ENCODE measurements around the gene ACBD6.

ACBD6 gene

DNA sequence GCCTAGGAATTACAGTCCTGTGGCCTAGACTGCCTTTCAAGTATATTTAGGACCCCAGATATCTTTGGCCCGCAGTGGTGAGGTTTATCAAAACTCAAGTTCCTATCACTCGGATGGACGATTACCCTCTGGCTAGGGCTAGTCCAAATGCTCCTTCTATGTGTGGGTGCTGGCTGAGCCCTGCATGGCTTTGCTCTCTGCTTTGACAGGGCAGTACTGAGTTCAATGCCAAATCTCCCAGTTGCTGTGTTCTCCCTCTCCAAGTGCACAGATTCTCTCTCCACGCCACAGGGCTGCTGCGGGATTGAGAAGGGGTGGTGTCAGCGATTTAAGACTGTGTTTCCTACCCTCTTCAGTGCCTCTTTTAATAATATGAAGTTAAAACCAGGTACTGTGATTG lies 175.3 kb downstream of the ACBD6 start:
- in situ Hi-C loops (cut with MboI; ENCODE audit: low sequenced_read_pairs) = no loop called here

DNA sequence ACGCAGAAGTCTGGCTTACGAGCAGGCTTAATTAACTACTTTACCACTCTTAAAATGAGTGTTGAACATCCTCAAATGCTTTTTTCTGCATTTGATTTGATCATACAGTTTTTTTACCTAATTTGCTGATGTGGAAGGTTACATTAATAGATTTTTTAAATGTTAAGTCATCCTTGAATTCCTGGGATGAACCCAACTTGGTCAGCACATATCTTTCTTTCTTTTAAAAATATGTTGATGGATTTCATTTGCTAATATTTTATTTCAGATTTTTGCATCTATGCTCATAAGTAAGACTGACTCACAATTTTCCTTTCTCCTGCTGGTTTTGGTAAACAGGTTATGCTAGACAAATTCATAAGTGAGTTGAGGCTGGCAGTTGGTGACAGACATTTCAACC lies 189.5 kb downstream of the ACBD6 start:
- in situ Hi-C loops (cut with MboI; ENCODE audit: low sequenced_read_pairs) = no loop called here

DNA sequence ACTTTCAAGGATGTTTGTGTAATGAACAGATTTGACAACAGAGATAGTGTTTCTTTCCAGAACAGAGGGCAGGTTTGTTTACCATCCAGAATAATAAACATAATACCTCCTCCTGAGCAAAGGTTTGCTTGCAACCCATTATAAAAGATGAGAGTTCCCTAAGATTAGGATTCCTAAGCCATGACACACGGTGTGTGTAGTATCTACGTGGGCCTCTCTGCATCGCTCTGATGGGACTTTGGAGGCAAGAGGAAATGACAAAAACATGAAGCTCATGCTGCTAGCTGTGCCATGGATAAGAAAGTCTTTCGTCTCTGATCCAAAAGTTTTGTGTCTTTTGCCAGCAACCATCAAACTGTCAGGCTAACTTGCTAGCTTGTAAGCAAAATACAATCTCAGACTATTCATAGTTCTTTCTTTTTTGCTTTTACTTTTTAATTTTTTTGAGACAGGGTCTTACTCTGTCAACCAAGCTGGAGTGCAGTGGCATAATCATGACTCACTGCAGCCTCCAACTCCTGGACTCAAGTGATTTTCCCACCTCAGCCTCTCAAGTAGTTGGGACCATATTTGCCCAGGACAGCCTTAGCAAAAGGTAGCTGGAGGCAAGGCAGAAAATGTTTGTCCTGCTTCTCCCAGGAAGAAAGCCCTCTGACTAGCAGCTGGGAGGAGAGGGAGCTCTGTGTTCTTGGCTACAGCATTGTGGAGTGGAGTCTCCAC lies 191.2 kb downstream of the ACBD6 start:
- in situ Hi-C loops (cut with MboI; ENCODE audit: low sequenced_read_pairs) = no loop called here

DNA sequence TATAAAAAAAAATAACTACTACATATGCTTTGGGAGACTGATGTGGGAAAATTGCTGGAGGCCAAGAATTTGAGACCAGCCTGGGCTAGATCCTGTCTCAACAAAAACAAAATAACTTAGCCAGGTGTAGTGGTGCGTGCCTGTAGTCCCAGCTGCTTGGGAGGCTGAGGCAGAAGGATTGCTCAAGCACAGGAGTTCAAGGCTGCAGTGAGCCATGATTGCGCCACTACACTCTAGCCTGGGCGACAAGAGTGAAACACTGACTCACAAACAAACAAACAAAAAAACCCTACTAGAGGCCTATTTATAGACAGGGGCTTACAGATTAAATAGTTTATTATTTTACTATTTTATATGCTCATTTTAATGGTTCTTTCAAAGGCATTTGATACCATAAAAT lies 192.3 kb downstream of the ACBD6 start:
- in situ Hi-C loops (cut with MboI; ENCODE audit: low sequenced_read_pairs) = no loop called here

DNA sequence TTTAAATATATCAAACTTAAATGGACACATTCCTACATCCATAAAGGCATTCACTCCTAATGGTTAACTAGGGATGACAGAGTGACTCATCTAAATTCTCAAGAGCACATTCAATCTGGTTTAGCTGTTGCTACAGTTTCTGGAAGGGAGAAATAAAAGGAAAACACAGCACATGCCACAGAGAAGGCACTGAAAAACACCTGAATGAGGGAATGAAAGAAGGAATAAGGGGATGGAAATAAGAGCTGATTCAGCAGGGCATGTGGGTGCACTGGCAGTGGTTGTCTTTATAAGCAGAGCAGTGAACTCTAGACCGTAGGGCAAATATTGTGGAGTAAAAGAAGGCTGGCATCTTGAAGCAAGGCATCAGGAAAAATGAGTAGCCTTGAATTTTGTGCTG lies 193.0 kb downstream of the ACBD6 start:
- in situ Hi-C loops (cut with MboI; ENCODE audit: low sequenced_read_pairs) = no loop called here

DNA sequence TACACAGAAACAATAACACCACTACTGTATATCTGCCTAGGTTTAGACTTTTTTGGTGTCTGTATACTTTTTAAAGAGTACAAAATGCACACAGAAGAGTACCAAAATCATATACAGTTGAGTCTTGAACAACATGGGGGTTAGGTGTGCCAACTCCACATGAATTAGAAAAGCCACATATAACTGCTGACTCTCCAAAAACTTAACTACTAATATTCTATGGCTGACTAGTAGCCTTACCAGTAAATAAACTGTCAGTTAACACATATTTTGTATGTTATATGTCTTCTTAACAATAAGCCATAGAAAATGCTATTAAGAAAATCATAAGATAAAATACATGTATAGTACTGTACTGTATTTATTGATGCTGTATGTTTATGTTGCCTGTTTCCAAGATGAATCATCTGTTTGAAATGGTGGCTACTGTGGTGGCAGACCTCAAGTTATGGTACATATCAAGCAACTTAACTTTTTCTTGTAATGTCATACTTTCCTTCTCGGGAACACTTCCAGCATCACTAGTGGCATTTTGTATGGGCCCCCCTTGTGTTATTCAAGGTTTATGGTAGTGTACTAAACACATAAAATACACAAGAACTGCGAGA lies 201.1 kb downstream of the ACBD6 start:
- in situ Hi-C loops (cut with MboI; ENCODE audit: low sequenced_read_pairs) = no loop called here

DNA sequence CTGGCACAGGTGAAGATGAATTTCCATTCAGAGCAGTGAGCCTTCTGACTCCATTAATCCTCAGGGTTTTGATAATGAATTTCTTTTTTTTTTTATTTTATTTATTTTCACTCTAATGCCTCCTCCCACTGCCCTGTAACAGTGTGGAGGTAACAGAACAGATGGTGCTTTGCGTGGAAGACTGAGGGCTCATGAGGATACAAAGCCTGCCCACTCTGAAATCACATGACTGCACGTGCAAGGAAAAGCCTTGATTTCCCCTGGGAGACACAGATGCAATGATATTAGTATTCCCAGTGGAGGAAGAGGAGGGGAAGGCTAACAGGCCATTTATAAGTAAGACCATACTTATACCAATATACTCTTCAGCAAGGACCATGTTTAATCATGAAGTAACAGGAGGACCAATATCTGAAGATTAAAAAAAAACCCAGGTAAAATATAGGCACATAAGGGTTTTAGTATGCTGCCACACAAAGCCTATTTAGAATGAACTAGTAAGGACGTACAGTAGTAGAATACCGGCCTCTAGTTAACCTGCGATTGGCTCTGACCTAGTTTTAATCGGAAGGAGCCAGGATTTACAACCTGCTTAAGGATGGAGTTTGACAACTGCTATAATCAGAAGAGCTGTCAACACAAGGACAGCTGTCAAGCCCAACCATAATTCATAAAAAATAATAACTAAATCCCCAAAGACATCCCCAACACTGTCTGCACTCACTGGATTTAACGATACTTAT lies 202.7 kb downstream of the ACBD6 start:
- in situ Hi-C loops (cut with MboI; ENCODE audit: low sequenced_read_pairs) = no loop called here

DNA sequence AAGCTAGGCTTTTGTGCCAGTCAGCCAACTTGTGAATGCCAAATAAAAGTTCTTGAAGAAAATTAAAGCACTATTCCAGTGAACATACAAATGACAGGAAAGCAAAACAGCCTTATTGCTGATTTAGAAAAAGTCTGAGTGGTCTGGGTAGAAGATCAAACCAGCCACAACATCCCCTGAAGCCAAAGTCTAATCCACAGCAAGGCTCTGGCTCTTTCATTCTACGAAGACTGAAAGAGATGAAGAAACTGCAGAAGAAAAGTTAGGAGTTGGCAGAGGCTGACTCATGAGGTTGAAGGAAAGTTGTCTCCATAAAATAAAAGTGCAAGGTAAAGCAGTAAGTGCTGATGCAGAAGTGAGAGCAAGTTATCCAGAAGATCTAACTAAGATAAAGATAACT lies 206.4 kb downstream of the ACBD6 start:
- in situ Hi-C loops (cut with MboI; ENCODE audit: low sequenced_read_pairs) = no loop called here

DNA sequence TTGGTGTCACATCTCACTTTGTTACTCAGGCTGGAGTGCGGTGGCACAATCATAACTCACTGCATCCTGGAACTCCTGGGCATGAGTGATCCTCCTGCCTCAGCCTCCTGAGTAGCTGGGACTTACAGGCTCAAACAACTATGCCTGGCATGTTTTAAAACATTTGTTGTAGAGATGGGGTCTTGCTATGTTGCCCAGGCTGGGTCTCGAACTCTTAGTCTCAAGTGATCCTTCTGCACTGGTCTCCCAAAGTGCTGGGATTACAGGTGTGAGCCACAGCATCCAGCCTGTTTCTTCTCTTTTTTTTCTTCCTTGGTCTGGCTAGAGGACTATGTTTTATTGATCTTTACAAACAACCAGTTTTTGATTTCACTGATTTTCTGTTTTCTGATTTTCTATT lies 207.7 kb downstream of the ACBD6 start:
- in situ Hi-C loops (cut with MboI; ENCODE audit: low sequenced_read_pairs) = no loop called here

DNA sequence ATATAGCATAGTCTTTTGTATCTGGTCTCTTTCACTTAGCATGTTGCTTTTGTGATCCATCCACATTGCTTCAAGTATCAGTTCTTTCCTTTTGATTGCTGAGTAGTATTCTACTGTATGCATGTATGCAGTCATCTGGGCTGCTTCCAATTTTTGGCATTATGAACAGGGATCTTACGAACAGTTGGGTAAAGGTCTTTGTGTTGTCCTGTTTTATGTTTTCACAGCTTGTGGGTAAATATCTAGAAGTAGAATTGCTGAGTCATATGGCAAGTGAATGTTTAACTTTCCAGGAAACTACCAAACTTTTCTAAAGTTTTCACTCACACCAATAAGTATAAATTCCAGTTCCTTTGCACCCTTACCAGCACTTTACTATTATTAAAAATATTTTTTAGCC lies 211.4 kb downstream of the ACBD6 start:
- in situ Hi-C loops (cut with MboI; ENCODE audit: low sequenced_read_pairs) = no loop called here

DNA sequence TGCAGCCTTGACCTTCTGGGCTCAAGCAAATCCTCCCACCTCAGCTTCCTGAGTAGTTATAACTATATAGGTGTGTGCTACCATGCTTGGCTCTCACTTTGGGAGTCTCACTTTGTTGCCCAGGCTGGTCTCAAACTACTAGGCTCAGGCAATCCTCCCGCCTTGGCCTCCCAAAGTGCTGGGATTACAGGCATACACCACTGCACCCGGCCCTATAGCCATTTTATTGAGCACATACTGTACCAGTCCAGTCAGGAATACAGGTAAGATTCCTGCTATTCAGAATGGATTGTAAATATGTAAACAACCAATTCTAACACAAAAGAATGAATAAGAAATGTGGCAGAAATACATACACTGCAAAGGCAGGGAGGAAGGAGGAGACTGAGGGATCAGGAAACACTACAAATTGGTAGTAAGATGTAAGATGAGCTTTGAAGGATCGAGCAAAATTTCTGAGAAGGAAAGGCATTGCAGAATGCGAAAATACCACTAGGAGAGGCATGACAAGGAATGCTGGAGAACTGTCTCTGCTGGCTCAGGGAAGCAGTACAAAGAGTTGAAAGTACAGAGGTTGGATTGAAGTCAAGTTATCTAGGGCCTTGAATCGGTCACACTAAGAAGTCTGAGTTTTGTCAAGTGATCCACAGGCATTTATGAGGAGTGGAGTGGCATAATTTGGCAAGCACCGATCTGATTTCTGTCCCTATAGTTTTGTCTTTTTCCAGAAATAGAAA lies 211.9 kb downstream of the ACBD6 start:
- in situ Hi-C loops (cut with MboI; ENCODE audit: low sequenced_read_pairs) = no loop called here

DNA sequence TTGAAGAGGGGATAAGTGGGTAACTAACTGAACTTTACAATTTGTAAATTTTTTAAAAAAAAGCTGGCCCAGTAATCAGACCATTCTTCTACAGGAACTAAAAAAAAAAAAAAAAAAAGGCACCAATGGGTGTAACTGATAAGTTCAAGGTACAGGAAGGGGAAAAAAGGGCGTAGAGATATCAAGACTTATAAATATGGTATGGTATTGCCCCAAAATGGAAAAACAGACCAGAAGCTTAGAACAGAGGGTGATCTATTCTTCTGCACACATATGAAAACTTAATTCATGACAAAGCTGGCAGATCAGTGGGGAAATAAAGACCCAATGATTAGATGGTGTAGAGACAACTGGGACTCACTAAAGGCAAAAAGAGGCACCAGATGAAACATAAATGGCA lies 213.4 kb downstream of the ACBD6 start:
- in situ Hi-C loops (cut with MboI; ENCODE audit: low sequenced_read_pairs) = no loop called here

DNA sequence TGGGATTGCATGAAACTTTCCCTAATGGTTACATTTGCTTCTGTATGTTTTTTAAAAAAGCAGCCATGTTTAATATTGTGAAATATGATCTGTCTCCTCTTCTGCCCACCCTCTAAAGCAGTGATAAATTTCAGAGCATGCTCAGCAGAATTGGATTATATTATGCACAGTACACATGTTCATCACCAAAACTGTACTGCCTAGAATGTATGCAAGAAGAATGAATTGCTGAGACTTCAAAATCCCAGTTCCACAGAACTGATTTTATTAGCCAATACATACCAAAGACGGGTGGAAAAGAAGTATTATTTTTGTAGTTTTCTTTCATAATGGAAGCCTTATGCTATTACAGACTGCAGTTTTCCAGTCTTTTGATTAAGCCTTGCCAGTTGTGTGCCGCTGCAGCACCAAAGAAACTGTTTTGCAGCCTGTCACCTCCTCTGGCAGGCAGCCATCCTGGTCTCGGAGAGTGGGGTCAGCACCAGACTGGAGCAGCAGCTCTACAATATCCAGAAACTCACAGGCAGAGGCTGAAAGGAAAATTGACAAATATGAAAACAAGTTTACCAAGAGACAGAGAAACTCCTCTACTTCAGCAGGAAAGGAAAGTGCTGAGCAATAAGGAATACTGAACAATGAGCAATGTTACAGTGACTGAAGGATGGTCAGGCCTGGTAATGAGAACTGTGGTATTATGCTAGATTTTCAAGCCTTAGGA lies 214.2 kb downstream of the ACBD6 start:
- in situ Hi-C loops (cut with MboI; ENCODE audit: low sequenced_read_pairs) = no loop called here

DNA sequence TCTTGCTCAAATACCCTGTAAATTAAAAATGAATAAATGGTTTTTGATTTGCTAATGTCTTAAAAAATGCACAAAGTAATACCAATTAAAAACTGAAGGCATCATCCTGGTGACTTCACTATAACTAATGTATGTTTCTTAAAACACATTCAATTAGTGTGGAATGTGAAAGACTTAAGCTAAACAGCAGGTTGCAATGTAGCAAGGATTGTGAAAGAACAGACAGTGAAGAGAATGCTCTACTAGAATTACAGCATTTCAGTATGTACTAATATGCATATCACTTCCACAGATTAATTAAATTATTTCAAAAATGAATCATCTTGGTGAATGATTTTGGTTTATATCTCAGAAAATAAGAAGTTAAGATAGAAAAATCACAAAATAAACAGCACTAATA lies 216.0 kb downstream of the ACBD6 start:
- in situ Hi-C loops (cut with MboI; ENCODE audit: low sequenced_read_pairs) = no loop called here

DNA sequence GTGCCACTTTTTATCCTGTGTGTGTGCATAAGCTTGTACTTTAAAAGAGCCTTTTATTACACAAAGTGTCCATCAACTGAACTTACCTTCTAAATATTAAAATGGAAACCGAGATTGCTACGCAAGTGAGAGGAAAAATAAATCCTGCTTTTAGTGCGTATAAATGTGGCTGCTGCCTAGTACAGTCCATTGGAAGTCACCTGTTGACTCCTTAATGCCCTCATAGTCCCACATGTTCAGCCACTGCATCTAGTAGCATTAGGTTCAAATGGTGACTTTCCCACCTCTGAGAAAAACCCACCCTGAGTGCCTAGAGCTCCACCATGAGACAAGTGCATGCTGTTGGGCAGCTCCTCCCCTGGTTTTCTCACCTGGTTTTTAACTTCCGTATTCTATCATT lies 219.3 kb downstream of the ACBD6 start:
- in situ Hi-C loops (cut with MboI; ENCODE audit: low sequenced_read_pairs) = no loop called here

DNA sequence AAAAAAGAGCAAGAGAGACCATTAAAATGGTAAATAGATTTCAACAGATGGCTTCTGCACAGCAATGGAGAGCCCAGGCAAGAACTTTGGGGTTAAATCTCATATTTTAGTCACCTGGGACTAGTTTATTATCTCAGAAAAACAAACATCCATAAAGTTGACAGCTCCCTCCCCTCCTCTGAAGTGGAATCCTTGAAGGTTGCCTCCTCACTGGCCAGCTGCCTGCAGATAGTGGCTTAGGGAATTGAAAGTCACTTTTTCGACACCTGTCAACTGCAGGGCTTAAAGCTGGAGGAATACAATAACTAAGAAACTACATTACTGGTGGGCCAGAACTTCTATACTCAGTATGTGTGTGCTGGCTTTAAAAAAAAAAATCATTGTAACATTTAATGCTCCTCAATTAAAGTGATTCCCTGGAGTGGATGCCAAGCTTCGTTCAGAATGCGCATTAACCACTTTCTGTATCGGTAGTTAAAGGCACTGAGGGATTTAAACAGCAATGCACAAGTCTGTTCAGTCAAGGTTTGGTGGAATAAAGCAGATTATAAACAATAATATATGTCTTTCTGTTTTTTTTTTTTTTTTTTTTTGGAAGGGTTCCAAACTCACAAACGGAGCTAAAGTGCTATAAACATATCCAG lies 219.9 kb downstream of the ACBD6 start:
- in situ Hi-C loops (cut with MboI; ENCODE audit: low sequenced_read_pairs) = no loop called here

DNA sequence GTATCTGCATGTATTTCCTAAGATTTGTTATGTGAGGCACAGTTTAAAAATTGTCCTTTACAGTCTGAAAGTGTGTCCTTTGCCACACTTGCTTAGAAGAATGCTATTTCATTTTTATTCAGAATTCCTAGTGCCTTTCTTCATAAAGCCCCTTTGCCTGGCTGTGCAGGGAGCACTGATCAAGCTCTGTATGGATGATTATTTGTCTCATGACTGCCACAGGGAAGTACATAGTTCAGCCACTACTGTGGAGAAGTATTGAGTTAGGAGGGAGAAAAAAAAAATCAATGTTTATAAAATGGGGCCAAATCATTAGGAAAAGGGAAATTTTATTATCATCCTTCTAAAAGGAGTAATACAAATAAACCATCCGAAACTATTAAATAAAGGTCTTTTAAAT lies 220.9 kb downstream of the ACBD6 start:
- in situ Hi-C loops (cut with MboI; ENCODE audit: low sequenced_read_pairs) = no loop called here

DNA sequence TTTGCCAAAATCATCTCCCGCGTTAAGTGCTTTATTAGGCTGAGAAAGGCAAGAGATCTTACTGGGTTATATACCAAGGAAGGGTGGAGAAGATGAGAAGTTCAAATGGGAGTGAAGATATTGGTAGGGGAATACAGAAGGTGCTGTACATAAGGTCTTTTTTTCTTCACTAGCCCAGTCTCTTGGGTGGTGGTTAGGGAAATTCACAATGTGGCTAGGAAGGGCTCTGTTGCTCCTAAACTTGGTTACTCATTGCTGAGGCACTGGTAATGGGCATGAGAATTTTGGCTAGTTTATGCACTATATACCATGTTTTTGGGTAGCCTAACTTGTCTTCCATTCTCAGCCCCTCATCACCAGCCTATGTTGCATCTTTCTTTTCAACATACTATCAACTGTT lies 221.8 kb downstream of the ACBD6 start:
- in situ Hi-C loops (cut with MboI; ENCODE audit: low sequenced_read_pairs) = no loop called here

DNA sequence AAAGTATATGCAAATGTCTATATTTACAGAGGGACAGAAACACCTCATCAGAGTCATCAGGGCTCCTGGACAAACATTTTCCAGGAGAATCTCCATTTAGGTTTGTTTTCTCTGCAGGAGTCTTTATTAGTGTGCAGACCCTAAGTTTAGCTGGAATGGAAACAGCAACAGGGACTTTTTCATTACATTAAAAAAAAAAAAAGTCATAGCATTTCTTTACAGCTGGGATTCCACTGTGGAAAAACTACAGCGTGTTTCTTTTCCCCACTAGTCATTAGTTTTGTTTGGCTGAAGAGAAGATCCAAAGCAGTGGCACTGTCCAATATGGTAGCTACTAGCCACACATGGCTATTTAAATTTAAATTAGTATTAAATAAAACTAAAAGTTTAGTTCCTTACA lies 222.7 kb downstream of the ACBD6 start:
- in situ Hi-C loops (cut with MboI; ENCODE audit: low sequenced_read_pairs) = no loop called here

DNA sequence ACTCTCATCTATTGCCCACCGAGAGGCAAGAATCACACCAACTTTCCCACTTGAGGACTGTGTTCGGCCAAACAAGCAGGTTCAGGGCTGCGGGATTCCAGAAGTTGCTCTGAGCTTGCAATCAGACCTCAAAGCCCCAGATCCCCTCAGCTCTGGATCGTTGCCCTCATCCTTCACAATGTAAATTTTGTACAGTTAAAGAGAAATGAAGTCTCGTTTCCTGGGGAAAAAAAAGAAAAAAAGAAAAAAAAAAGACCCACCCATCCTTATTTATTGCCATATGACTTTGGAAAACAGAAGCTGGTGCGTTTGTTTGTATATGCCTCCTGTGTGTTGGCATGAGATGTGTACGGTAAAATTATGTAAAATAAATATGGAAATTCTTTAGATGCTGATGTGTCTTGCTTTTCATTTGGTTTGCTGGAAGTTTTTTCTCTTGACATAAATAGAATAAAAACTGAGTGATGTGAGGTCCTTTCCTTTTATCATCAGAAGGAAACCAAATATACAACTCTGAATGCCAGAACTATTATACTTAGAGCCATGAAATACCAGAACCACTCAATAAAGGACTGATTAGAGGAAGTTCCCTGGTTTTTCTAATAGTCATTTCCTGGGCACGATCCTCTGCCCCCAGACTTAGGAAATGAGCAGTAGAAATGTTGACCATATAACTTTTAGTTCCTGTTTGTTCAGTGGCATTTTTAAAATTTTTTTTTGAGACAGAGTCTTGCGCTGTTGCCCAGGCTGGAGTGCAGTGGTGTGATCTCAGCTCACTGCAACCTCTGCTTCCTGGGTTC lies 223.6 kb downstream of the ACBD6 start:
- in situ Hi-C loops (cut with MboI; ENCODE audit: low sequenced_read_pairs) = no loop called here

Measured in HL-60/S4 (cell line).